Measurements from ENCODE around the gene MTFR1L.

MTFR1L gene

DNA sequence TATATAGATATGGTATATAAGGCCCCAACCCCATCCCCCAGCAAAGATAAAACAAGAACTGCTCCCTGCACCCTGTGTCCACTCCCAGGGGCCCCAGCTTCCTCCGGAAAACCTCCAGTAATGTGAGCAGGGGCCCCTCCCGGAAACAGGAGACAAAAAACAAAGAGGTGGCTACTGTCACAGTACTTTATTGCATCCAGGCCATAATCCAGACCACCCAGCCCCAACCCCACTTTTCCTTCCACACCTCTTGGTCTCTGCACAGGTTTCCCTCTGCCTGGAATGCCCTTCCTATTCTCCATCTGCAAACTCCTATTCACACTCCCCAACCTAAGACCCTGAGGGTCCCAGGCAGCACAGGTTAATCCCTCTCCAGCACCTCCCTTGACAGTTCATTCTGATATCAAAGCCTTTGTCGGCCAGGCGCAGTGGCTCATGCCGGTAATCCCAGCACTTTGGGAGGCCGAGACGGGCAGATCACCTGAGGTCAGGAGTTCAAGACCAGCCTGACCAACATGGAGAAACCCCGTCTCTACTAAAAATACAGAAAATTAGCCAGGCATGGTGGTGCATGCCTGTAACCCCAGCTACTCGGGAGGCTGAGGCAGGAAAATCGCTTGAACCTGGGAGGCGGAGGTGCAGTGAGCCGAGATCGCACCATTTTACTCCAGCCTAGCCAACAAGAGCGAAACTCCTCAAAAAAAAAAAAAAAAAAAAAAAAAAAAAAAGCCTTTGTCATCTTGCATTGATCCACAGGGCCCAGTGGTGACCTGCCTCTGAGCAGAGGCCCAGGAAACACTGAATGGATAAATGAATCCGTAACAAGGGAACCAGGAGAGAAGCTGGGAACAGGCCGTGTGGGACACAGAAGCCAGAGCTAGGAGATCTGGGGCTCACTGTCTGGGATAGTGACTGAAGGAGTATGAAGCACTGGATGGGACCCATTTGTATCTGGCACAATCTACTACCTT, 41.8 kb downstream of the MTFR1L start:
- Histone ChIP-seq H3K36me3 (ENCODE audit: control insufficient read depth, insufficient read depth, low read length) (no peaks in the 10 kb centered on the region), H3K4me3 (ENCODE audit: insufficient read depth, low read depth, low read length) (no peak overlapping the region), H3K27ac (ENCODE audit: insufficient read depth, low read depth, low read length, poor library complexity, severe bottlenecking) (no peak overlapping the region), H3K9me3 (ENCODE audit: control insufficient read depth, low read length) (no peaks in the 10 kb centered on the region), H3K4me1 (ENCODE audit: control insufficient read depth, insufficient read depth, low read length) (peaks cover 7% of the 10 kb centered on the region), H3K27me3 (ENCODE audit: control insufficient read depth, insufficient read depth, low read length, poor library complexity, severe bottlenecking) (no peaks in the 10 kb centered on the region)
- 83 to 85% methylated on average over 16 of the region's 16 CpGs for WGBS, 2 experiments

GRCh38 chr1:25862785-25863485, 43.2 kb downstream of the MTFR1L start:
- Histone ChIP-seq H3K9me3 (ENCODE audit: control insufficient read depth, low read length) (no peaks in the 10 kb centered on the region), H3K4me3 (ENCODE audit: insufficient read depth, low read depth, low read length) (no peak overlapping the region), H3K27ac (ENCODE audit: insufficient read depth, low read depth, low read length, poor library complexity, severe bottlenecking) (no peak overlapping the region), H3K4me1 (ENCODE audit: control insufficient read depth, insufficient read depth, low read length) (peaks cover 7% of the 10 kb centered on the region), H3K27me3 (ENCODE audit: control insufficient read depth, insufficient read depth, low read length, poor library complexity, severe bottlenecking) (no peaks in the 10 kb centered on the region), H3K36me3 (ENCODE audit: control insufficient read depth, insufficient read depth, low read length) (no peaks in the 10 kb centered on the region)
- WGBS, 2 experiments, result 94% methylated on average over 20 of the region's 20 CpGs

DNA sequence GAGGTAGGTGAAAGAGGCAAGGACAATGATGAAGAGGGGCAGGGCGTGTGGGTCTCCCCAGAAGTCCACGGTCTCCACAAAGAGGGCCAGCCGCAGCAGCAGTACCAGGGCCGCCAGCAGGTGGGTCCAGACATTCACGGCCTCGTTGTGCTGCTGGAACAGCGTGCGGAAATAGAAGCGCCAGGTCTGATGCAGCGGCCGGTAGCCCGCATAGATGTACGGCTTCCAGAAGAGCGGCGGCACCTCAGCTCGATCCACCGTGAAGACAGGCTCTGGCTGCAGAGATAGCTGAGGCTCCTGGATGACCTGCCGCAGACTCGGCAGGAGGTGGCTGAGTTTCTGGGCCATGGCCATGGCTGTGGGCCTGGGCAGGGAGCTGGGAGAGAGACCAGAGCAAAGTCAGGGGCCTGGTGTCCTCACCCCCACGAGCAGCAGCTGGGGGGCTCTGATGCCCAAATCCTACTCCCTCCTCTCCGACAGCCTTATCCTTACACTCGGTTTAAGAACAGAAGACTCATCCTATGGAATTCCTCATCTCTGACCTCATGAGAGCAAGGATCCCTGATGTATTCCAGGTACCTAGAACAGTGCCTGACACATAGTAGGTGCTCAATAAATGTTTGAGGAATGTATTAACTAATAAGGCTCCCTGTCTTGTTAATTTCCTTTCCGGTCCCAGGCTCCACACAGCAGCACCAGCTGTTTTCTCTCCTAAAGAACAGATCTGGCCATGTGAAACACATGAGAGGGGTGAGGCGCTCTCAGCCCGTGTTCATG, 43.9 kb downstream of the MTFR1L start:
- 93 to 94% methylated on average over 25 of the region's 25 CpGs for WGBS, 2 experiments
- Histone ChIP-seq H3K27me3 (ENCODE audit: control insufficient read depth, insufficient read depth, low read length, poor library complexity, severe bottlenecking) (no peaks in the 10 kb centered on the region), H3K4me1 (ENCODE audit: control insufficient read depth, insufficient read depth, low read length) (peaks cover 3% of the 10 kb centered on the region)

DNA sequence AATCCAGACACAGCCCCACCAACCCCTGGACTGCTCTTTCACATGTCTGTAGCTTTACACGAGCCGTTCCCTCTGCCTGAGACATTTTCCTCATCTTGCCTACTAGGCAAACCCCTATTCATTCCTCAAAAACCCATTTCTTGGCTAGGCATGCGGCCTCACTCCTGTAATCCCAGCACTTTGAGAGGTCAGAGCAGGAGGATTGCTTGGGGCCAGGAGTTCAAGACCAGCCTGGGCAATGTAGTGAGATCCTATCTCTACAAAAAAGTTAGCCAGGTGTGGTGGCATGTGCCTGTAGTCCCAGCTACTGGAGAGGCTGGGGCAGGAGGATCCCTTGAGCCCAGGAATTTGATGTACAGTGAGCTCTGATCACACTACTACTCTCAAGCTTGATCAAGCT, 44.7 kb downstream of the MTFR1L start:
- WGBS, 2 experiments, result 86 to 93% methylated on average over 3 of the region's 3 CpGs
- H3K36me3 ChIP-seq (ENCODE audit: control insufficient read depth, insufficient read depth, low read length), result no peaks in the 10 kb centered on the region
- H3K4me3 ChIP-seq (ENCODE audit: insufficient read depth, low read depth, low read length), result no peak overlapping the region

More for the DNA sequence above, 43.9 kb downstream of the MTFR1L start:
- H3K36me3 ChIP-seq (ENCODE audit: control insufficient read depth, insufficient read depth, low read length), result no peaks in the 10 kb centered on the region
- H3K27ac ChIP-seq (ENCODE audit: insufficient read depth, low read depth, low read length, poor library complexity, severe bottlenecking), result no peak overlapping the region
- H3K9me3 ChIP-seq (ENCODE audit: control insufficient read depth, low read length), result no peaks in the 10 kb centered on the region
- no peak overlapping the region for H3K4me3 ChIP-seq (ENCODE audit: insufficient read depth, low read depth, low read length)

GRCh38 chr1:25866288-25866687, 46.5 kb downstream of the MTFR1L start:
- Histone ChIP-seq H3K4me3 (ENCODE audit: insufficient read depth, low read depth, low read length) (no peak overlapping the region), H3K27me3 (ENCODE audit: control insufficient read depth, insufficient read depth, low read length, poor library complexity, severe bottlenecking) (no peaks in the 10 kb centered on the region), H3K9me3 (ENCODE audit: control insufficient read depth, low read length) (no peaks in the 10 kb centered on the region), H3K36me3 (ENCODE audit: control insufficient read depth, insufficient read depth, low read length) (no peaks in the 10 kb centered on the region), H3K27ac (ENCODE audit: insufficient read depth, low read depth, low read length, poor library complexity, severe bottlenecking) (no peak overlapping the region), H3K4me1 (ENCODE audit: control insufficient read depth, insufficient read depth, low read length) (peaks cover 10% of the 10 kb centered on the region)
- 88 to 95% methylated on average over 1 of the region's 1 CpG for WGBS, 2 experiments

More for the DNA sequence above, 44.7 kb downstream of the MTFR1L start:
- H3K9me3 ChIP-seq (ENCODE audit: control insufficient read depth, low read length), result no peaks in the 10 kb centered on the region
- no peaks in the 10 kb centered on the region for H3K27me3 ChIP-seq (ENCODE audit: control insufficient read depth, insufficient read depth, low read length, poor library complexity, severe bottlenecking)
- H3K27ac ChIP-seq (ENCODE audit: insufficient read depth, low read depth, low read length, poor library complexity, severe bottlenecking), result no peak overlapping the region
- peaks cover 4% of the 10 kb centered on the region for H3K4me1 ChIP-seq (ENCODE audit: control insufficient read depth, insufficient read depth, low read length)

DNA sequence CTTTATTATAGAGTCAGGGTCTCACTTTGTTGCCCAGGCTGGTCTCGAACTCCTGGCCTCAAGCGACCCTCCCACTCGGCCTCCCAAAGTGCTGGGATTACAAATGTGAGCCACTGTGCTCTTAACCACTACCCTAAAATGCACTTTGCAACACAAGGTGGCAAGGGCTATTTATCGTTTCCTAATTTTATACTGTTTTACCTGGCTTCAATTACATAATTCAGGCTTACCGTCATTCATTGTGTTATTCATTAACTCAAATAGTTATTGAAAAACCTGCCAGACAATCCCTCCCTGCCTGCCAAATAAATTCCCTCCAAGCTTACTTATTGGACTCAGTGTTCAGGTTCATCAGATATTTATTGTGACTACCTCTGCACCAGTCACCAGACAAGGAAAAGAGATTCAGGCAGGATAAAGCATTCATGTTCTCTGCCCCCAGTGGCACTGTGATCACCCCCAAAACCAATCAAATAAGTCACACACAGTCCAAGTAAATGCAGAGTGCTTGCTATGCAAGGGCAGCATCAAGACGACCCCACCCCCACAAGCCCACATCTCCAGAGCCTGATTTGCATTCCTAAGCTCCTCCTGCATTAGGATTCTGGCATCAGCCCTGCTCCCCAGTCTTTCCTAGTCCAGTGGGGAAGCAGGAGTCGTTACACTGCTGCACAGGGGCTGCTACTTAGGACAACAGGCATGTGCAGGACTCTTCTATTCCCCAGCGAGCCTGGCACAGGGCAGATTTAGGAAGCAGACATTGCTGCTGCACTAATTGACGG, 47.6 kb downstream of the MTFR1L start:
- H3K36me3 ChIP-seq (ENCODE audit: control insufficient read depth, insufficient read depth, low read length), result no peaks in the 10 kb centered on the region
- WGBS, 2 experiments, result 73 to 77% methylated on average over 9 of the region's 9 CpGs
- no peaks in the 10 kb centered on the region for H3K9me3 ChIP-seq (ENCODE audit: control insufficient read depth, low read length)
- H3K27ac ChIP-seq (ENCODE audit: insufficient read depth, low read depth, low read length, poor library complexity, severe bottlenecking), result no peak overlapping the region
- no peaks in the 10 kb centered on the region for H3K27me3 ChIP-seq (ENCODE audit: control insufficient read depth, insufficient read depth, low read length, poor library complexity, severe bottlenecking)
- no peak overlapping the region for H3K4me3 ChIP-seq (ENCODE audit: insufficient read depth, low read depth, low read length)
- H3K4me1 ChIP-seq (ENCODE audit: control insufficient read depth, insufficient read depth, low read length), result peaks cover 8% of the 10 kb centered on the region

- Histone ChIP-seq H3K9me3 (ENCODE audit: control insufficient read depth, low read length) (no peaks in the 10 kb centered on the region), H3K4me3 (ENCODE audit: insufficient read depth, low read depth, low read length) (no peak overlapping the region), H3K4me1 (ENCODE audit: control insufficient read depth, insufficient read depth, low read length) (peaks cover 25% of the 10 kb centered on the region), H3K27ac (ENCODE audit: insufficient read depth, low read depth, low read length, poor library complexity, severe bottlenecking) (no peak overlapping the region), H3K36me3 (ENCODE audit: control insufficient read depth, insufficient read depth, low read length) (no peaks in the 10 kb centered on the region), H3K27me3 (ENCODE audit: control insufficient read depth, insufficient read depth, low read length, poor library complexity, severe bottlenecking) (peaks cover 7% of the 10 kb centered on the region)
- WGBS, 2 experiments, result 85 to 88% methylated on average over 6 of the region's 6 CpGs
Measured at GRCh38 chr1:25869909-25870606, 50.3 kb downstream of the MTFR1L start.

GRCh38 chr1:25870614-25871013, 50.9 kb downstream of the MTFR1L start:
- peaks cover 25% of the 10 kb centered on the region for H3K4me1 ChIP-seq (ENCODE audit: control insufficient read depth, insufficient read depth, low read length)
- no peak overlapping the region for H3K27ac ChIP-seq (ENCODE audit: insufficient read depth, low read depth, low read length, poor library complexity, severe bottlenecking)
- H3K27me3 ChIP-seq (ENCODE audit: control insufficient read depth, insufficient read depth, low read length, poor library complexity, severe bottlenecking), result peaks cover 10% of the 10 kb centered on the region
- H3K36me3 ChIP-seq (ENCODE audit: control insufficient read depth, insufficient read depth, low read length), result no peaks in the 10 kb centered on the region
- no peak overlapping the region for H3K4me3 ChIP-seq (ENCODE audit: insufficient read depth, low read depth, low read length)
- 90 to 93% methylated on average over 1 of the region's 1 CpG for WGBS, 2 experiments
- no peaks in the 10 kb centered on the region for H3K9me3 ChIP-seq (ENCODE audit: control insufficient read depth, low read length)

- peaks cover 15% of the 10 kb centered on the region for H3K27me3 ChIP-seq (ENCODE audit: control insufficient read depth, insufficient read depth, low read length, poor library complexity, severe bottlenecking)
- peaks cover 25% of the 10 kb centered on the region for H3K4me1 ChIP-seq (ENCODE audit: control insufficient read depth, insufficient read depth, low read length)
- 59 to 68% methylated on average over 5 of the region's 5 CpGs for WGBS, 2 experiments
- H3K27ac ChIP-seq (ENCODE audit: insufficient read depth, low read depth, low read length, poor library complexity, severe bottlenecking), result no peak overlapping the region
- no peak overlapping the region for H3K4me3 ChIP-seq (ENCODE audit: insufficient read depth, low read depth, low read length)
- no peaks in the 10 kb centered on the region for H3K9me3 ChIP-seq (ENCODE audit: control insufficient read depth, low read length)
- no peaks in the 10 kb centered on the region for H3K36me3 ChIP-seq (ENCODE audit: control insufficient read depth, insufficient read depth, low read length)
Measured at GRCh38 chr1:25871086-25871703, 51.4 kb downstream of the MTFR1L start.
